ENCODE data around the gene SDR39U1. TPM values are rescaled to one million over a fixed set of nuclear protein-coding genes. Genes with fewer than 3 reads are reported as not detected.
A peak's percentile ranks its signal among the peaks of the same experiment; 100 is the strongest.

The SDR39U1 gene
- total RNA-seq, 2 experiments from 2014 or later = 71.7 to 74.7 TPM

DNA sequence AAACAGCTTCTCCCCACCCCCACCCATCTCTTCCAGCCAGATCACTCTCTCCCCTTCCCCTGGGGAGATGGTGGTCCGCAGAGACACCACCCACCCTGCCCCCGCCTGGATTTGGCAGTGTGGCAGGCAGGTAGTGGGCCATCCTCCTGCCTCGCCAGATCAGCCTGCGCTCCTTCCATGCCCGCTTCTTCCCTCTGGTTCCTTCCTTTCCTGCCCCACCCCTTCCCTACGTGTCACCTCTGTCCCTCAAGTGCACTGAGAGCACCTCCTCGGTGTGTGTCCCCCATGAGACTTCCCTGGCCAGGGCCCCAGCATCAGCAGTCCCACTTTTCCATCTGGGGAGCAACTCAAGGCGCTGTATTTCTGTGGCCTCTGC lies 43.1 kb downstream of the SDR39U1 start:
- H3K27ac Mint-ChIP-seq = no peak overlapping the region
- Histone ChIP-seq H3K27me3 (ENCODE audit: control insufficient read depth in 1 of 2, insufficient read depth in 2 of 2, low read length in 2 of 2) (peaks cover 0 to 10% of the 10 kb centered on the region in 2 experiments), H3K9me3 (ENCODE audit: control insufficient read depth in 1 of 2, insufficient read depth in 1 of 2, low read length in 2 of 2) (no peaks in the 10 kb centered on the region), H3K4me1 (ENCODE audit: insufficient read depth, low read length) (peaks cover 8% of the 10 kb centered on the region), H3K27ac (ENCODE audit: low read depth in 1 of 2, low read length in 2 of 2) (no peak overlapping the region), H3K4me3 (ENCODE audit: low read length) (peak overlapping the region; percentile 50), H3K36me3 (ENCODE audit: insufficient read depth, low read length) (no peaks in the 10 kb centered on the region)
- POLR2A ChIA-PET = interaction anchor here (1.0 to 1.5 kb wide), 3 partner anchors 10 to 37 kb away, joined by 4 to 9 read pairs (median 4); partner anchors contain the start of gene KHNYN
- CTCF ChIA-PET = interaction anchor here (1.1 kb wide), 1 partner anchor 37 kb away, joined by 3 read pairs; no protein-coding TSS in a partner anchor
- intact Hi-C loops (cut with DNase I, micrococcal nuclease) = no loop called here
- peaks cover 9% of the 10 kb centered on the region for H3K27me3 Mint-ChIP-seq
- ATAC-seq (ENCODE audit: poor library complexity) = no peak
- TF ChIP-seq, protein P1, sequence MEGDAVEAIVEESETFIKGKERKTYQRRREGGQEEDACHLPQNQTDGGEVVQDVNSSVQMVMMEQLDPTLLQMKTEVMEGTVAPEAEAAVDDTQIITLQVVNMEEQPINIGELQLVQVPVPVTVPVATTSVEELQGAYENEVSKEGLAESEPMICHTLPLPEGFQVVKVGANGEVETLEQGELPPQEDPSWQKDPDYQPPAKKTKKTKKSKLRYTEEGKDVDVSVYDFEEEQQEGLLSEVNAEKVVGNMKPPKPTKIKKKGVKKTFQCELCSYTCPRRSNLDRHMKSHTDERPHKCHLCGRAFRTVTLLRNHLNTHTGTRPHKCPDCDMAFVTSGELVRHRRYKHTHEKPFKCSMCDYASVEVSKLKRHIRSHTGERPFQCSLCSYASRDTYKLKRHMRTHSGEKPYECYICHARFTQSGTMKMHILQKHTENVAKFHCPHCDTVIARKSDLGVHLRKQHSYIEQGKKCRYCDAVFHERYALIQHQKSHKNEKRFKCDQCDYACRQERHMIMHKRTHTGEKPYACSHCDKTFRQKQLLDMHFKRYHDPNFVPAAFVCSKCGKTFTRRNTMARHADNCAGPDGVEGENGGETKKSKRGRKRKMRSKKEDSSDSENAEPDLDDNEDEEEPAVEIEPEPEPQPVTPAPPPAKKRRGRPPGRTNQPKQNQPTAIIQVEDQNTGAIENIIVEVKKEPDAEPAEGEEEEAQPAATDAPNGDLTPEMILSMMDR (IDR thresholded peaks at IDR 0.05) = no peak
- H3K4me3 Mint-ChIP-seq = peak overlapping the region; percentile 84
- H3K36me3 Mint-ChIP-seq (ENCODE audit: low read depth) = no peaks in the 10 kb centered on the region
- no peaks in the 10 kb centered on the region for H3K9me3 Mint-ChIP-seq
- DNase-seq = no peak
- peaks cover 8% of the 10 kb centered on the region for H3K4me1 Mint-ChIP-seq (ENCODE audit: low read depth)

DNA sequence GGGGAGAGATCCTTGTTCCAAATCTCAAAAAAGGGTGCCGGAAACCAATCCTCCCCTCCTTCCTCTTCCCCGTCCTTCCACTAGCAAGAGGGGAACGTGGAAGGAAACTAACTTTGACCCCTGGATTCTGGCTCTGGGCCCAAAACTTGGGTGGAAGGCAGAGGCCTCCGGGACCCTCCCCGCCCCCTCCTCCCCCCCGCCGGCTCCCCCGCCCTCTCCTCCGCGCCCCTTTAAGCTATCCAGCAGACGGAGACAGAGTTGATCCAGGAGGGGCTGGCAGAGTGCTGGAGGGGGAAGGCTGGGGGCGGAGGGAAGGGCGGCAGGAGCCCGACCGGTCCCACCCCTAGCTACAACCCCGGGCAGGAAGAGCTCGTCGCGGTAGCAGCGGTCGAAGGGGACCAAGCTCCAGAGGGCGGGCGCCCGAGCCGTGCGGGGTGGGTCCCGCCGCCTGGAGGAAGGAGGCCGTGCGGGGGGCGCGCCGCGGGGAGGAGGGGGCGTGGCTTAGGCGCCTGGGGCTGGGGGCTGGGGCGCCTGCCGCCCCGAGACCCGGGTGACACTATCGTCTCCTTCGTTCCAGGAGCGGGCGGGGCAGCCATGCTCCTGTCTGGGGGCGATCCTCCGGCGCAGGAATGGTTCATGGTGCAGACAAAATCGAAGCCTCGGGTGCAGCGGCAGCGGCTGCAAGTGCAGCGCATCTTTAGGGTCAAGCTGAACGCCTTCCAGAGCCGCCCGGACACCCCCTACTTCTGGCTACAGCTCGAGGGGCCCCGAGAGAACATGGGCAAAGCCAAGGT lies 43.7 kb downstream of the SDR39U1 start, which contains the start of gene NYNRIN:
NYNRIN (plus strand) TSS at position 351 of the 794 bp plus-strand sequence; CDS start at position 595, 244 bp downstream.
- DNase-seq = peak in 13 of 14 experiments; percentile 3 to 55 (median 25)
- Mint-ChIP-seq H3K27ac (no peak within 1 kb of the TSS), H3K4me3 (peak within 1 kb of the TSS; percentile 84), H3K27me3 (peaks cover 3% of the 10 kb centered on the region), H3K9me3 (no peaks in the 10 kb centered on the region), H3K36me3 (ENCODE audit: low read depth) (no peaks in the 10 kb centered on the region), H3K4me1 (ENCODE audit: low read depth) (peaks cover 8% of the 10 kb centered on the region)
- peaks cover 8% of the 10 kb centered on the region for H3K4me1 ChIP-seq (ENCODE audit: insufficient read depth, low read length)
- no peaks in the 10 kb centered on the region for H3K9me3 ChIP-seq (ENCODE audit: control insufficient read depth in 1 of 2, insufficient read depth in 1 of 2, low read length in 2 of 2)
- ChIA-PET POLR2A (interaction anchor here (0.7 to 1.5 kb wide), 4 partner anchors 11 to 38 kb away, joined by 3 to 9 read pairs (median 4); partner anchors contain the start of gene KHNYN), CTCF (interaction anchor here (0.6 to 1.1 kb wide), 2 partner anchors 33 to 38 kb away, joined by 3 read pairs; no protein-coding TSS in a partner anchor)
- TF ChIP-seq, protein P1 (IDR thresholded peaks at IDR 0.05) = no peak
- H3K27ac ChIP-seq (ENCODE audit: low read depth in 1 of 2, low read length in 2 of 2) = no peak within 1 kb of the TSS
- peak; percentile 86 for ATAC-seq (ENCODE audit: poor library complexity)
- intact Hi-C loops (cut with DNase I, micrococcal nuclease) = no loop called here
- peak within 1 kb of the TSS; percentile 50 for H3K4me3 ChIP-seq (ENCODE audit: low read length)
- no peaks in the 10 kb centered on the region for H3K36me3 ChIP-seq (ENCODE audit: insufficient read depth, low read length)
- peaks cover 0 to 10% of the 10 kb centered on the region in 2 experiments for H3K27me3 ChIP-seq (ENCODE audit: control insufficient read depth in 1 of 2, insufficient read depth in 2 of 2, low read length in 2 of 2)

DNA sequence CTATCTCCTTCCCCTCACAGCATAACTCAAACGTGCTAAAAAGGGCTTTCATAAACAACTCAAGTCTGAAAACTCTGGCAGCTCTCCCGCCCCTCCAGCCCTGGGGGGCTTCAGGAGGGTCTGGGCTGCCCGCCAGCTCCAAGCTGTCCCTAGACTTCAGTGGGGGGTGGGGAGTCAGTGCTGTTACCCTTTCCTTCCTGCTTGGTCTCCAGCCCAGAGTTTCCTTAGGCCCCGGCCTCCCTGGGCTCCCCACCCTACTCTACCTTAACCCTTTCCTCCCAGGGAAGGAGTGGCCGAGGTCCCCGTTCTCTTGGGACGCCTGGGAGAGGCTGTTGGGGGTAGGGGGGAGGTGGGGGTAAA lies 44.3 kb downstream of the SDR39U1 start:
- no peak overlapping the region for H3K4me3 Mint-ChIP-seq
- CTCF ChIA-PET = interaction anchor here (0.6 kb wide), 1 partner anchor 33 kb away, joined by 3 read pairs; no protein-coding TSS in a partner anchor
- POLR2A ChIA-PET = interaction anchor here (0.7 to 1.5 kb wide), 4 partner anchors 11 to 39 kb away, joined by 3 to 9 read pairs (median 4); partner anchors contain the start of gene KHNYN
- no peak for ATAC-seq (ENCODE audit: poor library complexity)
- H3K27ac ChIP-seq (ENCODE audit: low read depth in 1 of 2, low read length in 2 of 2) = no peak overlapping the region
- peaks cover 8% of the 10 kb centered on the region for H3K4me1 Mint-ChIP-seq (ENCODE audit: low read depth)
- H3K27me3 Mint-ChIP-seq = no peaks in the 10 kb centered on the region
- no peaks in the 10 kb centered on the region for H3K9me3 Mint-ChIP-seq
- intact Hi-C loops (cut with DNase I, micrococcal nuclease) = no loop called here
- peaks cover 8% of the 10 kb centered on the region for H3K4me1 ChIP-seq (ENCODE audit: insufficient read depth, low read length)
- H3K9me3 ChIP-seq (ENCODE audit: control insufficient read depth in 1 of 2, insufficient read depth in 1 of 2, low read length in 2 of 2) = no peaks in the 10 kb centered on the region
- no peak for DNase-seq
- H3K4me3 ChIP-seq (ENCODE audit: low read length) = no peak overlapping the region
- TF ChIP-seq, protein P1 (IDR thresholded peaks at IDR 0.05) = no peak
- peaks cover 0 to 10% of the 10 kb centered on the region in 2 experiments for H3K27me3 ChIP-seq (ENCODE audit: control insufficient read depth in 1 of 2, insufficient read depth in 2 of 2, low read length in 2 of 2)
- H3K36me3 Mint-ChIP-seq (ENCODE audit: low read depth) = no peaks in the 10 kb centered on the region
- no peak overlapping the region for H3K27ac Mint-ChIP-seq
- no peaks in the 10 kb centered on the region for H3K36me3 ChIP-seq (ENCODE audit: insufficient read depth, low read length)
